ENCODE data around the gene CAV1. TPM values are rescaled to one million over a fixed set of nuclear protein-coding genes. Genes with fewer than 3 reads are reported as not detected.

Gene CAV1
- total and polyA plus RNA-seq, 2 donors (not counting 1 experiment from before 2014, with no cell fraction given), result 461 to 1,245 TPM

GRCh38 chr7:116601426-116601825, 76.6 kb downstream of the CAV1 start:
- Histone ChIP-seq H3K9ac (ENCODE audit: insufficient read depth, low read length) (no peak overlapping the region), H2AFZ (ENCODE audit: low read length) (no peak overlapping the region), H3K27me3 (ENCODE audit: control insufficient read depth, insufficient read depth, low read length) (no peaks in the 10 kb centered on the region), H4K20me1 (ENCODE audit: control insufficient read depth, extremely low read depth, insufficient read depth, low read length) (no peaks in the 10 kb centered on the region), H3K9me3 (ENCODE audit: control insufficient read depth, insufficient read depth, low read depth, low read length) (no peaks in the 10 kb centered on the region), H3K4me3 (replicated peaks in 1 of 4; ENCODE audit: control extremely low read depth in 1 of 4, insufficient read depth in 1 of 4, low read depth in 3 of 4, low read length in 4 of 4) (no peak overlapping the region), H3K79me2 (ENCODE audit: control insufficient read depth, insufficient read depth, low read length) (no peaks in the 10 kb centered on the region), H3K4me1 (ENCODE audit: control insufficient read depth, extremely low read depth, insufficient read depth, low read length) (no peaks in the 10 kb centered on the region), H3K4me2 (ENCODE audit: extremely low read depth, insufficient read depth, low read length) (no peak overlapping the region), H3K27ac (ENCODE audit: insufficient read depth, low read length) (no peak overlapping the region), H3K36me3 (ENCODE audit: control insufficient read depth, insufficient read depth, low read length) (no peaks in the 10 kb centered on the region)
- no peak for DNase-seq (ENCODE audit: low read depth in 2 of 2)
- TF ChIP-seq EZH2 (IDR thresholded peaks at IDR 0.05; ENCODE audit: low read length, missing control alignments) (no peak), CTCF (conservative IDR thresholded peaks at IDR 0.05 in 1 of 2, IDR thresholded peaks at IDR 0.05 in 1 of 2; ENCODE audit: low read depth in 1 of 2, low read length in 2 of 2) (no peak)

GRCh38 chr7:116607299-116607698, 82.5 kb downstream of the CAV1 start:
- Histone ChIP-seq H3K4me1 (ENCODE audit: control insufficient read depth, extremely low read depth, insufficient read depth, low read length) (no peaks in the 10 kb centered on the region), H3K36me3 (ENCODE audit: control insufficient read depth, insufficient read depth, low read length) (no peaks in the 10 kb centered on the region), H3K79me2 (ENCODE audit: control insufficient read depth, insufficient read depth, low read length) (no peaks in the 10 kb centered on the region), H3K27ac (ENCODE audit: insufficient read depth, low read length) (no peak overlapping the region), H3K4me2 (ENCODE audit: extremely low read depth, insufficient read depth, low read length) (no peak overlapping the region), H3K4me3 (replicated peaks in 1 of 4; ENCODE audit: control extremely low read depth in 1 of 4, insufficient read depth in 1 of 4, low read depth in 3 of 4, low read length in 4 of 4) (no peak overlapping the region), H3K9ac (ENCODE audit: insufficient read depth, low read length) (no peak overlapping the region), H3K27me3 (ENCODE audit: control insufficient read depth, insufficient read depth, low read length) (no peaks in the 10 kb centered on the region), H4K20me1 (ENCODE audit: control insufficient read depth, extremely low read depth, insufficient read depth, low read length) (no peaks in the 10 kb centered on the region), H2AFZ (ENCODE audit: low read length) (no peak overlapping the region), H3K9me3 (ENCODE audit: control insufficient read depth, insufficient read depth, low read depth, low read length) (no peaks in the 10 kb centered on the region)
- TF ChIP-seq CTCF (conservative IDR thresholded peaks at IDR 0.05 in 1 of 2, IDR thresholded peaks at IDR 0.05 in 1 of 2; ENCODE audit: low read depth in 1 of 2, low read length in 2 of 2) (no peak), EZH2 (IDR thresholded peaks at IDR 0.05; ENCODE audit: low read length, missing control alignments) (no peak)
- no peak for DNase-seq (ENCODE audit: low read depth in 2 of 2)

- no peak overlapping the region for H3K4me2 ChIP-seq (ENCODE audit: extremely low read depth, insufficient read depth, low read length)
- no peak overlapping the region for H3K9ac ChIP-seq (ENCODE audit: insufficient read depth, low read length)
- peak; percentile 74 to 89 for DNase-seq (ENCODE audit: low read depth in 2 of 2)
Measured at GRCh38 chr7:116610210-116610609, 85.4 kb downstream of the CAV1 start.

More at GRCh38 chr7:116610210-116610609, 85.4 kb downstream of the CAV1 start:
- Histone ChIP-seq H3K79me2 (ENCODE audit: control insufficient read depth, insufficient read depth, low read length) (no peaks in the 10 kb centered on the region), H3K4me1 (ENCODE audit: control insufficient read depth, extremely low read depth, insufficient read depth, low read length) (no peaks in the 10 kb centered on the region), H3K27me3 (ENCODE audit: control insufficient read depth, insufficient read depth, low read length) (no peaks in the 10 kb centered on the region), H3K4me3 (replicated peaks in 1 of 4; ENCODE audit: control extremely low read depth in 1 of 4, insufficient read depth in 1 of 4, low read depth in 3 of 4, low read length in 4 of 4) (no peak overlapping the region), H3K9me3 (ENCODE audit: control insufficient read depth, insufficient read depth, low read depth, low read length) (no peaks in the 10 kb centered on the region), H4K20me1 (ENCODE audit: control insufficient read depth, extremely low read depth, insufficient read depth, low read length) (no peaks in the 10 kb centered on the region), H3K36me3 (ENCODE audit: control insufficient read depth, insufficient read depth, low read length) (no peaks in the 10 kb centered on the region), H2AFZ (ENCODE audit: low read length) (no peak overlapping the region), H3K27ac (ENCODE audit: insufficient read depth, low read length) (no peak overlapping the region)
- no peak for TF ChIP-seq EZH2 (IDR thresholded peaks at IDR 0.05; ENCODE audit: low read length, missing control alignments)
- TF ChIP-seq CTCF (conservative IDR thresholded peaks at IDR 0.05 in 1 of 2, IDR thresholded peaks at IDR 0.05 in 1 of 2; ENCODE audit: low read depth in 1 of 2, low read length in 2 of 2), result no peak

Measured in fibroblast of lung (primary cell).